Parathyroid adenoma (tissue), 2 donors: ENCODE data around the gene GNRHR.
A peak's percentile ranks its signal among the peaks of the same experiment; 100 is the strongest.
"Not testable (repeated sequence)": the region's sequence is repeated elsewhere in the genome, so short reads cannot be mapped to it uniquely, and the experiment has no call there.

ENCODE experiments used
- H2AFZ ChIP-seq: fragments of 300-600 bp; sonication (generic); one replicate; pipeline ENCODE4 v1.7.0; 2017; ENCODE audit warnings: antibody characterized with exemption, mild to moderate bottlenecking
- H3K27ac ChIP-seq: fragments of 300-600 bp; sonication (generic); one replicate; pipeline ENCODE4 v1.7.0; 2017
- H3K27me3 ChIP-seq: fragments of 300-600 bp; sonication (generic); one replicate; pipeline ENCODE4 v1.7.0; 2017; ENCODE audit warnings: low read length; ENCODE audit not compliant: control insufficient read depth, insufficient read depth
- H3K36me3 ChIP-seq: fragments of 300-600 bp; sonication (generic); one replicate; pipeline ENCODE4 v1.7.0; 2017; ENCODE audit warnings: low read length; ENCODE audit not compliant: control insufficient read depth, insufficient read depth
- H3K4me1 ChIP-seq: fragments of 300-600 bp; sonication (generic); one replicate; pipeline ENCODE4 v1.7.0; 2017; ENCODE audit warnings: control low read depth
- H3K4me2 ChIP-seq: fragments of 300-600 bp; sonication (generic); one replicate; pipeline ENCODE4 v1.7.0; 2017; ENCODE audit warnings: low read length
- H3K4me3 ChIP-seq: fragments of 300-600 bp; sonication (generic); one replicate; pipeline ENCODE4 v1.7.0; 2017; ENCODE audit warnings: low read depth, low read length
- H3K79me2 ChIP-seq: fragments of 300-600 bp; sonication (generic); one replicate; pipeline ENCODE4 v1.7.0; 2017; ENCODE audit warnings: control low read depth
- H3K9ac ChIP-seq: fragments of 300-600 bp; sonication (generic); one replicate; pipeline ENCODE4 v1.7.0; 2017; ENCODE audit warnings: mild to moderate bottlenecking
- H3K9me3 ChIP-seq: fragments of 300-600 bp; sonication (generic); one replicate; pipeline ENCODE4 v1.7.0; 2017; ENCODE audit warnings: low read length; ENCODE audit not compliant: control insufficient read depth
- TF ChIP-seq, protein P1 (sequence below): fragments of 300-600 bp; sonication (generic); IDR thresholded peaks from one replicate; pipeline ENCODE4 v1.7.0; 2017; ENCODE audit warnings: antibody characterized with exemption, mild to moderate bottlenecking
- donor health status: primary hyperparathyroidism.

Gene GNRHR

DNA sequence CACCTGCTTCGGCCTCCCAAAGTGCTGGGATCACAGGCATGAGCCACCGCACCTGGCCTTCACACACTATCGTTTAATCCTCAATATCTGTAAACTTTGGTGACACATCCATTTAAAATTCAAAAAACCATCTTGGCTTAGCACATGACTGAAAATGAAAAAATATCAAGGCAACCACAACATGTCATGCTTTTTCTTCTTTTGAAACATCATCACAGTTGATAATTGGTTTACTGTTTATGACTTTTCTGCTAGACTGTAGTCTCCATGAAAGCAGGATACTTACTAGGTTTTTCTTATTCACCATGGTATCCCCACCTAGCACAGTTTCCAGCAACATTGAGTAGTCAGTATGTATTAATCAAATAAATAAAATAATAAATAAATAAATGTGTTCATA is 11.0 kb downstream of the GNRHR start:
- Histone ChIP-seq H3K27me3 (no peaks in the 10 kb centered on the region), H3K4me1 (no peaks in the 10 kb centered on the region), H3K9me3 (no peaks in the 10 kb centered on the region), H3K4me2 (no peak overlapping the region), H3K27ac (no peak overlapping the region), H2AFZ (no peak overlapping the region), H3K79me2 (no peaks in the 10 kb centered on the region), H3K9ac (no peak overlapping the region), H3K36me3 (no peaks in the 10 kb centered on the region), H3K4me3 (no peak overlapping the region)
- TF ChIP-seq, protein P1, sequence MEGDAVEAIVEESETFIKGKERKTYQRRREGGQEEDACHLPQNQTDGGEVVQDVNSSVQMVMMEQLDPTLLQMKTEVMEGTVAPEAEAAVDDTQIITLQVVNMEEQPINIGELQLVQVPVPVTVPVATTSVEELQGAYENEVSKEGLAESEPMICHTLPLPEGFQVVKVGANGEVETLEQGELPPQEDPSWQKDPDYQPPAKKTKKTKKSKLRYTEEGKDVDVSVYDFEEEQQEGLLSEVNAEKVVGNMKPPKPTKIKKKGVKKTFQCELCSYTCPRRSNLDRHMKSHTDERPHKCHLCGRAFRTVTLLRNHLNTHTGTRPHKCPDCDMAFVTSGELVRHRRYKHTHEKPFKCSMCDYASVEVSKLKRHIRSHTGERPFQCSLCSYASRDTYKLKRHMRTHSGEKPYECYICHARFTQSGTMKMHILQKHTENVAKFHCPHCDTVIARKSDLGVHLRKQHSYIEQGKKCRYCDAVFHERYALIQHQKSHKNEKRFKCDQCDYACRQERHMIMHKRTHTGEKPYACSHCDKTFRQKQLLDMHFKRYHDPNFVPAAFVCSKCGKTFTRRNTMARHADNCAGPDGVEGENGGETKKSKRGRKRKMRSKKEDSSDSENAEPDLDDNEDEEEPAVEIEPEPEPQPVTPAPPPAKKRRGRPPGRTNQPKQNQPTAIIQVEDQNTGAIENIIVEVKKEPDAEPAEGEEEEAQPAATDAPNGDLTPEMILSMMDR, result no peak

DNA sequence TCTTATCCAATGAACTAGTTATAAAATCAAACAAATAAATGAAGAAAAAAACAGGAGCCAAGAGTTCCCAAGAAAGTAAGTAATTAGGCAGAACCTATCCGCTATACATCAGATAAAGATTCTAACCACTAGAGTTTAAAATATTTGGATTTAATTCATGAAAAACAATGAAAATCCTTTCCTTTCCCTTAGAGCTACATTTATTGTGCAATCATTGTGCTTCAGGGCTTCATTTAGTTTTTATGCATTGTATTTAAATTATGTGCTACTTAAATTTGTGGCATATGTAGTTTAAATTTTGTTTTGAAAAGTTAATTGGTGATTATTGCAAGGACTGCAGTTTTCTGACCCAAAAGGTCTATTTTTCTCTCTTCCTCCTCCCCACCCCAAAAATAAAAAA is 17.9 kb downstream of the GNRHR start:
- Histone ChIP-seq H3K4me1 (no peaks in the 10 kb centered on the region), H3K79me2 (no peaks in the 10 kb centered on the region), H3K36me3 (no peaks in the 10 kb centered on the region), H3K27me3 (no peaks in the 10 kb centered on the region), H3K9me3 (no peaks in the 10 kb centered on the region), H3K9ac (no peak overlapping the region), H3K4me2 (no peak overlapping the region), H3K4me3 (no peak overlapping the region), H3K27ac (no peak overlapping the region), H2AFZ (no peak overlapping the region)
- TF ChIP-seq, protein P1, result no peak

DNA sequence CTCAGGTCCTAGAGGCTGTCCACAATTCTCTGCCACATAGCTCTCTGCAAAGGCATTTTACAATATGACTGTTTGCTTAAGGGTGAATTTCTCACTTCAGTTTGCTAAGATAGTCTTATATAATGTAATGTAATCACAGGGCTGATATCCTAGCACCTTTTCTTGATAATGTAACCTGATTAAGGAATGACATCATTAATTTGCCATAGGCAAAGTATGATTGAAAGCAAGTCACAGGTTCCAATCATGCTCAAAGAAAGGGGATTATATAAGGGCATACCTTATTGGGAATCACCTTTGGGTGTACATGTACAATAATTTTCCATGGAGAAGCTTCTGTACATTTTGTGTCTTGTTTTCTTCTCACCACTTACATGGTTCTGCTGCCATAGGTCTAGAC is 18.9 kb downstream of the GNRHR start:
- H3K79me2 ChIP-seq, result no peaks in the 10 kb centered on the region
- no peak overlapping the region for H3K27ac ChIP-seq
- no peak overlapping the region for H2AFZ ChIP-seq
- no peaks in the 10 kb centered on the region for H3K4me1 ChIP-seq
- H3K9me3 ChIP-seq, result no peaks in the 10 kb centered on the region
- no peak overlapping the region for H3K4me2 ChIP-seq
- TF ChIP-seq, protein P1, result no peak
- H3K36me3 ChIP-seq, result no peaks in the 10 kb centered on the region
- H3K4me3 ChIP-seq, result no peak overlapping the region
- H3K9ac ChIP-seq, result no peak overlapping the region
- H3K27me3 ChIP-seq, result no peaks in the 10 kb centered on the region

DNA sequence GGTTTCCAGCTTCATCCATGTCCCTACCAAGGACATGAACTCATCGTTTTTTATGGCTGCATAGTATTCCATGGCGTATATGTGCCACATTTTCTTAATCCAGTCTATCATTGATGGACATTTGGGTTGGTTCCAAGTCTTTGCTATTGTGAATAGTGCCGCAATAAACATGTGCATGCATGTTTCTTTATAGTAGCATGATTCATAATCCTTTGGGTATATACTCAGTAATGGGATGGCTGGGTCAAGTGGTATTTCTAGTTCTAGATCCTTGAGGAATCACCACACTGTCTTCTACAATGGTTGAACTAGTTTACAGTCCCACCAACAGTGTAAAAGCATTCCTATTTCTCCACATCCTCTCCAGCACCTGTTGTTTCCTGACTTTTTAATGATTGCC is 23.7 kb downstream of the GNRHR start:
- H3K4me3 ChIP-seq, result not testable (repeated sequence)

DNA sequence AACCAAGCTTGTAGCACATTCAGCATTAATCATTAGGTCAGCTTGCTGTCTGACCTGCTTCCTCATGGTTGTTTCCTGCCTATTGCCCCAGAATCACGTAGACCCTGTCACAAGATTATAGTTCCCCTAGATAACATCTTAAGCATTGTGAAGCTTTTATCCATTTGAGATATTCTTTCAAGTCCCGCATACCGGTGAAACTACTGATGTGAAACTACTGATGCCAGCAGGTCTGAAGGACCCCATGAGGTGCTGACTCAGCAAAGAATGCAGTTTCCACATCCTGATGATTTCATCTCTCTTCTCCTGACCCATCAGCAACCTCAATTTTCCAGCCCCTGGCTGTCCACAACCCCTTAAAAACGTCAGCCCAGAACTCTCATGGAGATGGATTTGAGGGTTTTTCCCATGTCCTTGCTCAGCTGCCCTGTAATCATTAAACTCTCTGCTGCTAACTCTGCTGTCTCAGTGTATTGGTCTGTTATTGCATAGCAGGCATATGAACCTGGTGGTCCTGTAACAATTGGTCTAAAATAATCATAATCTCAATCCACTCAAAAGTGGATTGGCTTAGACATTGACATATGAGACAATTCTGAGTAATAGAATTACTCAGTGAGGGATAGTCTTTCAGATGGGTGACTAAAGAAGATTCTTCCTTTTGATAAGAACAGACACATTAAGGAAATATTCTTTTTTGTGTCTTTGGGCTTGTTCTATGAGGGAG is 26.9 kb downstream of the GNRHR start:
- Histone ChIP-seq H2AFZ (no peak overlapping the region), H3K4me2 (peak overlapping the region; percentile 33), H3K4me1 (no peaks in the 10 kb centered on the region), H3K9me3 (no peaks in the 10 kb centered on the region), H3K79me2 (no peaks in the 10 kb centered on the region), H3K27ac (peak overlapping the region; percentile 43), H3K36me3 (no peaks in the 10 kb centered on the region), H3K9ac (no peak overlapping the region), H3K4me3 (no peak overlapping the region), H3K27me3 (no peaks in the 10 kb centered on the region)
- TF ChIP-seq, protein P1, result no peak

More for the DNA sequence above, 23.7 kb downstream of the GNRHR start:
- H3K4me1 ChIP-seq, H3K9me3 ChIP-seq, H3K36me3 ChIP-seq, H3K9ac ChIP-seq, H3K27me3 ChIP-seq, H3K27ac ChIP-seq, H3K79me2 ChIP-seq, H2AFZ ChIP-seq, H3K4me2 ChIP-seq: not testable (repeated sequence)
